Uterus (tissue), 4 donors: ENCODE measurements around the gene HMGXB3. TPM values are rescaled to one million over a fixed set of nuclear protein-coding genes. Genes with fewer than 3 reads are reported as not detected.

Source experiments
- DNase-seq, 2 donors: peaks; one replicate each; pipeline ENCODE4 v3.0.0-alpha.2; 2019 to 2020
- H3K27ac ChIP-seq, 2 donors: fragments of 200-600 bp; sonication (generic); 1 replicate in 1 of 2; 2 replicates in 1 of 2; pipeline ENCODE4 v1.5.1; 2016 to 2018
- H3K27me3 ChIP-seq, 2 donors: fragments of 200-600 bp; sonication (generic); one replicate each; pipeline ENCODE4 v1.5.1; 2018 to 2019; ENCODE audit warnings: control low read depth in 1 of 2
- H3K36me3 ChIP-seq, 2 donors: fragments of 200-600 bp; sonication (generic); one replicate each; pipeline ENCODE4 v1.5.1; 2019; ENCODE audit warnings: control low read depth in 1 of 2
- H3K4me1 ChIP-seq, 2 donors: fragments of 200-600 bp; sonication (generic); one replicate each; pipeline ENCODE4 v1.5.1; 2018 to 2019; ENCODE audit warnings: control low read depth in 1 of 2
- H3K4me3 ChIP-seq, 2 donors: fragments of 200-600 bp; sonication (generic); 1 replicate in 1 of 2; 2 replicates in 1 of 2; pipeline ENCODE4 v1.5.1; 2018 to 2019; ENCODE audit warnings: mild to moderate bottlenecking in 1 of 2
- H3K9me3 ChIP-seq, 2 donors: fragments of 200-600 bp; sonication (generic); one replicate each; pipeline ENCODE4 v1.5.1; 2019; ENCODE audit warnings: control low read depth in 1 of 2
- POLR2A ChIP-seq, 2 donors: fragments of 450-650 bp; IDR thresholded peaks; one replicate each; pipeline ENCODE4 v1.6.1; 2016; ENCODE audit warnings: antibody characterized with exemption in 2 of 2, mild to moderate bottlenecking in 1 of 2, moderate library complexity in 1 of 2
- intact Hi-C: fragments of 100-400 bp; cut with DNase I; formaldehyde crosslinking; loops from one replicate; pipeline ENCODE4 v1.15.1; 2023; ENCODE audit warnings: low total_unique reads
- total RNA-seq, 4 donors: library from RNA; depleted of rRNA in 3 of 4; stranded (reverse); fragments of >200 nt in 3 of 4; gene quantifications; one replicate each; pipeline versions ENCODE4 v1.1.0 to v1.2.4, GENCODE V29; 2014 to 2023
- TF ChIP-seq, protein P1 (sequence below), 4 experiments: fragments of 200-600 bp in 2 of 4; fragments of 450-650 bp in 2 of 4; sonication (generic) in 2 of 4; IDR thresholded peaks; one replicate each; pipeline ENCODE4 v1.5.1; 2016 to 2019; ENCODE audit warnings: antibody characterized with exemption in 4 of 4, mild to moderate bottlenecking in 2 of 4, moderate library complexity in 1 of 4
- donor health status: DM: yes; HTN: yes; CAD: no.

Gene HMGXB3
- total RNA-seq, 4 donors from 2014 or later, result 19.0 to 43.4 (median 30.2) TPM

GRCh38 chr5:150052226-150052955 lies 51.9 kb downstream of the HMGXB3 start:
- TF ChIP-seq POLR2A (IDR thresholded peaks at IDR 0.05), result no peak
- TF ChIP-seq, protein P1, sequence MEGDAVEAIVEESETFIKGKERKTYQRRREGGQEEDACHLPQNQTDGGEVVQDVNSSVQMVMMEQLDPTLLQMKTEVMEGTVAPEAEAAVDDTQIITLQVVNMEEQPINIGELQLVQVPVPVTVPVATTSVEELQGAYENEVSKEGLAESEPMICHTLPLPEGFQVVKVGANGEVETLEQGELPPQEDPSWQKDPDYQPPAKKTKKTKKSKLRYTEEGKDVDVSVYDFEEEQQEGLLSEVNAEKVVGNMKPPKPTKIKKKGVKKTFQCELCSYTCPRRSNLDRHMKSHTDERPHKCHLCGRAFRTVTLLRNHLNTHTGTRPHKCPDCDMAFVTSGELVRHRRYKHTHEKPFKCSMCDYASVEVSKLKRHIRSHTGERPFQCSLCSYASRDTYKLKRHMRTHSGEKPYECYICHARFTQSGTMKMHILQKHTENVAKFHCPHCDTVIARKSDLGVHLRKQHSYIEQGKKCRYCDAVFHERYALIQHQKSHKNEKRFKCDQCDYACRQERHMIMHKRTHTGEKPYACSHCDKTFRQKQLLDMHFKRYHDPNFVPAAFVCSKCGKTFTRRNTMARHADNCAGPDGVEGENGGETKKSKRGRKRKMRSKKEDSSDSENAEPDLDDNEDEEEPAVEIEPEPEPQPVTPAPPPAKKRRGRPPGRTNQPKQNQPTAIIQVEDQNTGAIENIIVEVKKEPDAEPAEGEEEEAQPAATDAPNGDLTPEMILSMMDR (IDR thresholded peaks at IDR 0.05), result no peak
- DNase-seq, result no peak
- no peaks in the 10 kb centered on the region for H3K36me3 ChIP-seq

GRCh38 chr5:150052956-150053712 lies 52.6 kb downstream of the HMGXB3 start:
- Histone ChIP-seq H3K27ac (peak overlapping the region in 1 of 2 donors; percentile 11), H3K4me1 (no peaks in the 10 kb centered on the region), H3K9me3 (no peaks in the 10 kb centered on the region), H3K4me3 (no peak overlapping the region), H3K27me3 (no peaks in the 10 kb centered on the region), H3K36me3 (no peaks in the 10 kb centered on the region)
- intact Hi-C loops, result loop anchor here (10.0 kb wide), 1 partner anchor 52 kb away; no protein-coding TSS in a partner anchor
- no peak for TF ChIP-seq POLR2A (IDR thresholded peaks at IDR 0.05)
- TF ChIP-seq, protein P1 (IDR thresholded peaks at IDR 0.05), result no peak
- no peak for DNase-seq

More at GRCh38 chr5:150052226-150052955, 51.9 kb downstream of the HMGXB3 start:
- Histone ChIP-seq H3K4me1 (no peaks in the 10 kb centered on the region), H3K4me3 (no peak overlapping the region), H3K9me3 (no peaks in the 10 kb centered on the region), H3K27ac (no peak overlapping the region), H3K27me3 (no peaks in the 10 kb centered on the region)
- intact Hi-C loops, result loop anchor here (10.0 kb wide), 1 partner anchor 52 kb away; no protein-coding TSS in a partner anchor

DNA sequence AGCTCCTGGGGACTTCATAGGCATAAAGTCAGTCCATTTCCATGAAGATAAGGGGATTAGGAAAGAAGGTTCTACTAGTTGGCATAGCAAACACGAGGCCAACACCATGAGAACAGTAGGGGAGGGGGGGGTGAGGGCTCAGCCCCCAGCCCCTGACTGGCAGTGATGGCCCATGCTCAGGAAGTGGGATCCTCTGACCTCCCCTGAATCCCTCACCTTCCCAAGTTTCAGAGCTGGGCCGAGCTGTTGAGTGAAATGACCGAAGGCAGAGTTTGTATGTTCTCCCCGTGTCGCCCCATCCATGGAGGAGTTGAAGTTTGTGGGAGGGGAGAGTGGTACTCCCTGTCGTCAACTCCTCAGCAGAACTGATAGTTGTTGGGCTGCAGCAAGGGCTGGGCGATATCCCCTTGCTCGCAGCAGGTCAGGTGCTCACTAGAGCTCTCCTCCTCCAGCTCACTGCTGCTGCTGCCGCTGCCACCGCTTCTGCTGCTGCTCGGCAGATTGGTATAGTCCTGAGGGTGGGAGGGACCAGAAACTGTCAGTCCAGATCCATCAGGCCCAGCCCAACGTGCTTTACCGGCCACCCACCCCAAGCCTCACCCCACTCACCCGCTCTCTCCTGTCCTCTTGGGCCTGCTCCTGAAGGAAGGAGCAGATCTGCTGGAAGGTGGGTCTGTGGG lies 53.3 kb downstream of the HMGXB3 start:
- no peaks in the 10 kb centered on the region for H3K9me3 ChIP-seq
- H3K4me3 ChIP-seq, result no peak overlapping the region
- no peaks in the 10 kb centered on the region for H3K4me1 ChIP-seq
- intact Hi-C loops, result loop anchor here (10.0 kb wide), 1 partner anchor 51 kb away; no protein-coding TSS in a partner anchor
- H3K27me3 ChIP-seq, result no peaks in the 10 kb centered on the region
- no peak for DNase-seq
- TF ChIP-seq POLR2A (IDR thresholded peaks at IDR 0.05), result no peak
- TF ChIP-seq, protein P1 (IDR thresholded peaks at IDR 0.05), result no peak
- H3K27ac ChIP-seq, result peak overlapping the region in 1 of 2 donors; percentile 11
- no peaks in the 10 kb centered on the region for H3K36me3 ChIP-seq

GRCh38 chr5:150054569-150054968 lies 54.0 kb downstream of the HMGXB3 start:
- H3K9me3 ChIP-seq, result no peaks in the 10 kb centered on the region
- intact Hi-C loops, result loop anchor here (10.0 kb wide), 1 partner anchor 50 kb away; no protein-coding TSS in a partner anchor
- no peak for DNase-seq
- H3K27ac ChIP-seq, result no peak overlapping the region
- H3K4me1 ChIP-seq, result no peaks in the 10 kb centered on the region
- no peak overlapping the region for H3K4me3 ChIP-seq
- no peak for TF ChIP-seq POLR2A (IDR thresholded peaks at IDR 0.05)
- TF ChIP-seq, protein P1 (IDR thresholded peaks at IDR 0.05), result no peak
- no peaks in the 10 kb centered on the region for H3K36me3 ChIP-seq
- H3K27me3 ChIP-seq, result no peaks in the 10 kb centered on the region
